Measurements from ENCODE around the gene CDK13. TPM values are rescaled to one million over a fixed set of nuclear protein-coding genes. Genes with fewer than 3 reads are reported as not detected.
A peak's percentile ranks its signal among the peaks of the same experiment; 100 is the strongest.

CDK13 gene
- total RNA-seq, 1 experiment from 2014 or later, result 34.9 TPM

DNA sequence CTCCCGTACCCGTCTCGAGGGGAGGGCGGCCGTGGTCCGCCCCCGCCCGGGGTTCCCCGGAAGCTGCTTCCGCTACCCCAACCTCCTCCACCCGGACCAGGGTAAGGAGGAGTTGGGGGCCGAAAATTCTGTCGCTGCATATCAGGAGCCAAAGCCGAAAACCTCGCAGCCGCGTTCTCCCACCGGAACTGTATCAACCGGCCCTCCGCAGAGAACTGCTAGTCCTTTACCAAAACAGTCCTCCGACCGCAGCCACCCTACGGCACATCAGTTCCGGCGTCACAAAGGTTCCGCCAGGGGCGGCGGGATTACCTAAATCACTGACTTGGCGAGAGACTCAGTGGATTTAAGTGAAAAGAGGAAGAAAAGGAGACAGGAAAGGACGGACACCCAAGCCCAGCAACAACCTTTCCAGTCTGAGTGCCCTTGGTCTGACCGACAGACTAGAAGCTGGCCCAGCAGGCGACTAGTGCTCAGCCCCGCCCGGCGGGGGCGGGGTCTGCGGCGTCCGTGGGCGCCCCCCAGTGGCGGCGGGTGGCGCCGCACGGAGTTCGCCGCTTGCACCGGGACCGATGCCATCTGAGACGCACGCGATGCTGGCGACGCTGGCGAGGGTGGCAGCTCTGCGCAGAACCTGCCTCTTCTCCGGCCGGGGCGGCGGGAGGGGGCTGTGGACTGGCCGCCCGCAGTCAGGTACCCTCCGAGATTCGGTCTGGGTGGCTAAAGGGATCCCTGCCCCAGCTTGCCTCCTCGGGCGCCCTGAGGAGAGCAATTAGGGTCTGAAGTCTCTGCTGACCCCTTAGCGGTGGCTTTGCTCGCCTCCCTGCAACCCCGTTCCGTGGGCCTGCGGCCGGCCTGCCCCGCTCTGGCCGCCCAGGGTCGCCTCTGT is 184.6 kb downstream of the CDK13 start, which contains the start of the genes MPLKIP and SUGCT:
Gene MPLKIP, minus strand, starts transcription at position 195 of the 889 bp plus-strand sequence. Its CDS starts 55 bp downstream, at position 140.
Gene SUGCT, plus strand, starts transcription at position 578 of the 889 bp plus-strand sequence.
- ChIA-PET POLR2A (ENCODE audit: unreplicated experiment) (interaction anchor here (0.6 to 0.7 kb wide), 2 partner anchors 13 to 46 kb away, joined by 3 to 5 read pairs; no protein-coding TSS in a partner anchor), CTCF (no interaction called here)
- Histone ChIP-seq H3K4me3 (ENCODE audit: low read length) (peak within 1 kb of the TSS; percentile 96), H3K4me2 (ENCODE audit: low read length) (peak within 1 kb of the TSS; percentile 95), H2AFZ (ENCODE audit: low read length) (peak within 1 kb of the TSS; percentile 94), H3K9me3 (ENCODE audit: low read length) (no peaks in the 10 kb centered on the region), H3K27ac (ENCODE audit: low read length) (peak within 1 kb of the TSS; percentile 68), H3K79me2 (ENCODE audit: low read length) (peaks cover 47% of the 10 kb centered on the region), H3K36me3 (ENCODE audit: low read depth, low read length) (peaks cover 5% of the 10 kb centered on the region; the same call in 1 of the 2 replicates), H3K9ac (ENCODE audit: low read length) (peak within 1 kb of the TSS; percentile 95), H3K27me3 (ENCODE audit: low read length) (no peaks in the 10 kb centered on the region), H4K20me1 (ENCODE audit: low read length) (peaks cover 16% of the 10 kb centered on the region), H3K4me1 (ENCODE audit: insufficient read depth, low read length) (peaks cover 12% of the 10 kb centered on the region), H3K9me2 (replicated peaks; ENCODE audit: low read length) (no peaks in the 10 kb centered on the region), H3F3A (ENCODE audit: low read length, unreplicated experiment) (no peaks in the 10 kb centered on the region)
- no peak for TF ChIP-seq EZH2 (IDR thresholded peaks at IDR 0.05; ENCODE audit: low read length, unreplicated experiment)
- TF ChIP-seq EZH2phosphoT487 (IDR thresholded peaks at IDR 0.05; ENCODE audit: borderline replicate concordance, low read length), result no peak
- TF ChIP-seq, protein P1, sequence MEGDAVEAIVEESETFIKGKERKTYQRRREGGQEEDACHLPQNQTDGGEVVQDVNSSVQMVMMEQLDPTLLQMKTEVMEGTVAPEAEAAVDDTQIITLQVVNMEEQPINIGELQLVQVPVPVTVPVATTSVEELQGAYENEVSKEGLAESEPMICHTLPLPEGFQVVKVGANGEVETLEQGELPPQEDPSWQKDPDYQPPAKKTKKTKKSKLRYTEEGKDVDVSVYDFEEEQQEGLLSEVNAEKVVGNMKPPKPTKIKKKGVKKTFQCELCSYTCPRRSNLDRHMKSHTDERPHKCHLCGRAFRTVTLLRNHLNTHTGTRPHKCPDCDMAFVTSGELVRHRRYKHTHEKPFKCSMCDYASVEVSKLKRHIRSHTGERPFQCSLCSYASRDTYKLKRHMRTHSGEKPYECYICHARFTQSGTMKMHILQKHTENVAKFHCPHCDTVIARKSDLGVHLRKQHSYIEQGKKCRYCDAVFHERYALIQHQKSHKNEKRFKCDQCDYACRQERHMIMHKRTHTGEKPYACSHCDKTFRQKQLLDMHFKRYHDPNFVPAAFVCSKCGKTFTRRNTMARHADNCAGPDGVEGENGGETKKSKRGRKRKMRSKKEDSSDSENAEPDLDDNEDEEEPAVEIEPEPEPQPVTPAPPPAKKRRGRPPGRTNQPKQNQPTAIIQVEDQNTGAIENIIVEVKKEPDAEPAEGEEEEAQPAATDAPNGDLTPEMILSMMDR (conservative IDR thresholded peaks at IDR 0.05; ENCODE audit: low read depth, low read length), result peak; percentile 85
- DNase-seq (peak; percentile 90), ATAC-seq (peak; percentile 85)
- intact Hi-C loops (cut with micrococcal nuclease), result loop anchor here (2.0 kb wide), 1 partner anchor 186 kb away; no protein-coding TSS in a partner anchor
- no TSS peak for BruUV-seq (replicated peaks)

DNA sequence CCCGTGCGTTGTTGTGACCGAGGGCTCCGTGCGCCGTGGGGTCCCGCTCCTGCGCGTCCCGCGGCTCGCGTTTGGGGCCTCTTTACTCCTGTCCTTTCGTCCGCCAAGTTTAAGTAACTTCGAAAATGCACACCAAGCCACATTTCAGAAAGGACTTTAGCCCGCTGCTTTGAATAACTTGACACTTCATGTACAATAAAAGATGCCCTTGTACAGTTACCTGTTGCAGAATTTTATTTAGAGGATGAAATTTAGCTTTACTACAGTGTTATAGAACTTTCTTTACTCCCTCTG is 185.2 kb downstream of the CDK13 start:
- Histone ChIP-seq H3K27ac (ENCODE audit: low read length) (0 out of 2 replicates have a peak overlapping the region, but pooled peaks have one; percentile 14), H3K9me2 (replicated peaks; ENCODE audit: low read length) (no peaks in the 10 kb centered on the region), H3K27me3 (ENCODE audit: low read length) (no peaks in the 10 kb centered on the region), H3K4me1 (ENCODE audit: insufficient read depth, low read length) (peaks cover 12% of the 10 kb centered on the region), H3K4me2 (ENCODE audit: low read length) (peak overlapping the region; percentile 95), H4K20me1 (ENCODE audit: low read length) (peaks cover 16% of the 10 kb centered on the region), H3K9me3 (ENCODE audit: low read length) (no peaks in the 10 kb centered on the region), H3K9ac (ENCODE audit: low read length) (peak overlapping the region; percentile 95), H3K4me3 (ENCODE audit: low read length) (peak overlapping the region; percentile 96), H3K79me2 (ENCODE audit: low read length) (peaks cover 41% of the 10 kb centered on the region), H2AFZ (ENCODE audit: low read length) (peak overlapping the region; percentile 94), H3K36me3 (ENCODE audit: low read depth, low read length) (peaks cover 5% of the 10 kb centered on the region; the same call in 1 of the 2 replicates), H3F3A (ENCODE audit: low read length, unreplicated experiment) (no peaks in the 10 kb centered on the region)
- DNase-seq (no peak), ATAC-seq (no peak)
- no TSS peak for BruUV-seq (replicated peaks)
- ChIA-PET POLR2A (ENCODE audit: unreplicated experiment) (interaction anchor here (0.7 kb wide), 1 partner anchor 46 kb away, joined by 3 read pairs; no protein-coding TSS in a partner anchor), CTCF (no interaction called here)
- TF ChIP-seq, protein P1 (conservative IDR thresholded peaks at IDR 0.05; ENCODE audit: low read depth, low read length), result no peak
- TF ChIP-seq EZH2phosphoT487 (IDR thresholded peaks at IDR 0.05; ENCODE audit: borderline replicate concordance, low read length) (no peak), EZH2 (IDR thresholded peaks at IDR 0.05; ENCODE audit: low read length, unreplicated experiment) (no peak)
- intact Hi-C loops (cut with micrococcal nuclease), result loop anchor here (2.0 kb wide), 1 partner anchor 186 kb away; no protein-coding TSS in a partner anchor
